ENCODE data around the gene PRPS1.
"Not testable (repeated sequence)": the region's sequence is repeated elsewhere in the genome, so short reads cannot be mapped to it uniquely, and the experiment has no call there.

PRPS1 gene

GRCh38 chrX:107628662-107629539 is 591 bp downstream of the PRPS1 start:
- in situ Hi-C loops (cut with MboI; ENCODE audit: low pct_unique_long_range_greater_than_20kb, low sequenced_read_pairs): no loop called here
- DNase-seq: no peak

GRCh38 chrX:107629540-107629909 is 1.2 kb downstream of the PRPS1 start:
- DNase-seq: peak; percentile 51
- in situ Hi-C loops (cut with MboI; ENCODE audit: low pct_unique_long_range_greater_than_20kb, low sequenced_read_pairs): no loop called here

- DNase-seq: no peak
- in situ Hi-C loops (cut with MboI; ENCODE audit: low pct_unique_long_range_greater_than_20kb, low sequenced_read_pairs): no loop called here
These were observed 1.9 kb downstream of the PRPS1 start for GRCh38 chrX:107630031-107630689.

GRCh38 chrX:107632346-107632745 is 4.0 kb downstream of the PRPS1 start:
- in situ Hi-C loops (cut with MboI; ENCODE audit: low pct_unique_long_range_greater_than_20kb, low sequenced_read_pairs): no loop called here
- no peak for DNase-seq

GRCh38 chrX:107646735-107647134 is 18.4 kb downstream of the PRPS1 start:
- peak; percentile 53 for DNase-seq
- in situ Hi-C loops (cut with MboI; ENCODE audit: low pct_unique_long_range_greater_than_20kb, low sequenced_read_pairs): no loop called here

- in situ Hi-C loops (cut with MboI; ENCODE audit: low pct_unique_long_range_greater_than_20kb, low sequenced_read_pairs): no loop called here
- DNase-seq: no peak
These were observed 20.0 kb downstream of the PRPS1 start for GRCh38 chrX:107648332-107648731.

GRCh38 chrX:107654566-107654871 is 26.2 kb downstream of the PRPS1 start:
- in situ Hi-C loops (cut with MboI; ENCODE audit: low pct_unique_long_range_greater_than_20kb, low sequenced_read_pairs): no loop called here
- no peak for DNase-seq

GRCh38 chrX:107654872-107655761 is 26.8 kb downstream of the PRPS1 start:
- in situ Hi-C loops (cut with MboI; ENCODE audit: low pct_unique_long_range_greater_than_20kb, low sequenced_read_pairs): no loop called here
- peak; percentile 76 for DNase-seq

- in situ Hi-C loops (cut with MboI; ENCODE audit: low pct_unique_long_range_greater_than_20kb, low sequenced_read_pairs): no loop called here
- DNase-seq: no peak
These were observed 28.7 kb downstream of the PRPS1 start for GRCh38 chrX:107656978-107657377.

- no peak for DNase-seq
- in situ Hi-C loops (cut with MboI; ENCODE audit: low pct_unique_long_range_greater_than_20kb, low sequenced_read_pairs): no loop called here
These were observed 30.4 kb downstream of the PRPS1 start for GRCh38 chrX:107658660-107659059.

GRCh38 chrX:107659286-107659685 is 31.0 kb downstream of the PRPS1 start:
- in situ Hi-C loops (cut with MboI; ENCODE audit: low pct_unique_long_range_greater_than_20kb, low sequenced_read_pairs): no loop called here
- DNase-seq: no peak

GRCh38 chrX:107659768-107660167 is 31.5 kb downstream of the PRPS1 start:
- peak; percentile 77 for DNase-seq
- in situ Hi-C loops (cut with MboI; ENCODE audit: low pct_unique_long_range_greater_than_20kb, low sequenced_read_pairs): no loop called here

GRCh38 chrX:107662145-107662544 is 33.8 kb downstream of the PRPS1 start:
- DNase-seq: no peak
- in situ Hi-C loops (cut with MboI; ENCODE audit: low pct_unique_long_range_greater_than_20kb, low sequenced_read_pairs): no loop called here

- DNase-seq: no peak
- in situ Hi-C loops (cut with MboI; ENCODE audit: low pct_unique_long_range_greater_than_20kb, low sequenced_read_pairs): no loop called here
These were observed 34.5 kb downstream of the PRPS1 start for GRCh38 chrX:107662824-107663223.

- in situ Hi-C loops (cut with MboI; ENCODE audit: low pct_unique_long_range_greater_than_20kb, low sequenced_read_pairs): no loop called here
- no peak for DNase-seq
These were observed 38.6 kb downstream of the PRPS1 start for GRCh38 chrX:107666931-107667330.

- DNase-seq: no peak
- in situ Hi-C loops (cut with MboI; ENCODE audit: low pct_unique_long_range_greater_than_20kb, low sequenced_read_pairs): no loop called here
These were observed 39.1 kb downstream of the PRPS1 start for GRCh38 chrX:107667426-107667825.

GRCh38 chrX:107668710-107669109 is 40.4 kb downstream of the PRPS1 start:
- in situ Hi-C loops (cut with MboI; ENCODE audit: low pct_unique_long_range_greater_than_20kb, low sequenced_read_pairs); DNase-seq: not testable (repeated sequence)

GRCh38 chrX:107669261-107669660 is 41.0 kb downstream of the PRPS1 start:
- DNase-seq: no peak

GRCh38 chrX:107669885-107670628 is 41.7 kb downstream of the PRPS1 start:
- in situ Hi-C loops (cut with MboI; ENCODE audit: low pct_unique_long_range_greater_than_20kb, low sequenced_read_pairs): no loop called here
- DNase-seq: no peak

More at GRCh38 chrX:107669261-107669660, 41.0 kb downstream of the PRPS1 start:
- in situ Hi-C loops (cut with MboI; ENCODE audit: low pct_unique_long_range_greater_than_20kb, low sequenced_read_pairs): no loop called here

Data from KBM-7 (cell line).